ENCODE results near the gene ZNF554.

ZNF554 gene

GRCh38 chr19:2782329-2782935 lies 37.2 kb upstream of the ZNF554 start:
- no peak for TF ChIP-seq REST (IDR thresholded peaks at IDR 0.05; ENCODE audit: insufficient read depth in 1 of 2, low read depth in 2 of 2, low read length in 2 of 2)
- no peak for TF ChIP-seq FOXP2 (optimal IDR thresholded peaks at IDR 0.05; ENCODE audit: borderline replicate concordance, extremely low read depth, extremely low read length, insufficient read depth)
- TF ChIP-seq SIN3A (IDR thresholded peaks at IDR 0.05; ENCODE audit: borderline replicate concordance, insufficient read depth, low read length) = no peak

- peak; percentile 91 for TF ChIP-seq POLR2AphosphoS5 (IDR thresholded peaks at IDR 0.05; ENCODE audit: low read depth, low read length)
- TF ChIP-seq REST (IDR thresholded peaks at IDR 0.05; ENCODE audit: insufficient read depth in 1 of 2, low read depth in 2 of 2, low read length in 2 of 2) = 0 out of 4 replicates have a peak, but pooled peaks of 1 of the 2 experiments have one; percentile 11
- peak; percentile 88 for TF ChIP-seq FOXP2 (optimal IDR thresholded peaks at IDR 0.05; ENCODE audit: borderline replicate concordance, extremely low read depth, extremely low read length, insufficient read depth)
- no peak for TF ChIP-seq SIN3A (IDR thresholded peaks at IDR 0.05; ENCODE audit: borderline replicate concordance, insufficient read depth, low read length)
- peak; percentile 80; the same call in 1 of the 2 replicates for TF ChIP-seq TAF1 (IDR thresholded peaks at IDR 0.05; ENCODE audit: borderline replicate concordance, insufficient read depth, low read length)
These were observed 36.5 kb upstream of the ZNF554 start, which contains the start of gene SGTA for GRCh38 chr19:2782936-2783780. Gene SGTA, minus strand, starts transcription at chr19:2783273. Its CDS starts 14,205 bp downstream, at chr19:2769068.

- TF ChIP-seq REST (IDR thresholded peaks at IDR 0.05; ENCODE audit: insufficient read depth in 1 of 2, low read depth in 2 of 2, low read length in 2 of 2) (no peak), SIN3A (IDR thresholded peaks at IDR 0.05; ENCODE audit: borderline replicate concordance, insufficient read depth, low read length) (no peak), TAF1 (IDR thresholded peaks at IDR 0.05; ENCODE audit: borderline replicate concordance, insufficient read depth, low read length) (no peak), POLR2AphosphoS5 (IDR thresholded peaks at IDR 0.05; ENCODE audit: low read depth, low read length) (no peak), FOXP2 (optimal IDR thresholded peaks at IDR 0.05; ENCODE audit: borderline replicate concordance, extremely low read depth, extremely low read length, insufficient read depth) (no peak)
These were observed 35.9 kb upstream of the ZNF554 start for GRCh38 chr19:2783781-2784145.

- TF ChIP-seq SIN3A (IDR thresholded peaks at IDR 0.05; ENCODE audit: borderline replicate concordance, insufficient read depth, low read length) = peak; percentile 71; the same call in 1 of the 2 replicates
- peak; percentile 85 for TF ChIP-seq POLR2AphosphoS5 (IDR thresholded peaks at IDR 0.05; ENCODE audit: low read depth, low read length)
- peak; percentile 57; the same call in 1 of the 2 replicates for TF ChIP-seq TAF1 (IDR thresholded peaks at IDR 0.05; ENCODE audit: borderline replicate concordance, insufficient read depth, low read length)
- no peak for TF ChIP-seq REST (IDR thresholded peaks at IDR 0.05; ENCODE audit: insufficient read depth in 1 of 2, low read depth in 2 of 2, low read length in 2 of 2)
- peak; percentile 11 for TF ChIP-seq FOXP2 (optimal IDR thresholded peaks at IDR 0.05; ENCODE audit: borderline replicate concordance, extremely low read depth, extremely low read length, insufficient read depth)
These were observed 34.2 kb upstream of the ZNF554 start, which contains the start of gene THOP1 for GRCh38 chr19:2785244-2785997. Gene THOP1, plus strand, starts transcription at chr19:2785503. Its CDS starts 160 bp downstream, at chr19:2785663.
